ENCODE data around the gene FAF2. TPM values are rescaled to one million over a fixed set of nuclear protein-coding genes. Genes with fewer than 3 reads are reported as not detected.

The FAF2 gene
- total RNA-seq, 2 experiments from 2014 or later: 30.0 to 32.8 TPM

DNA sequence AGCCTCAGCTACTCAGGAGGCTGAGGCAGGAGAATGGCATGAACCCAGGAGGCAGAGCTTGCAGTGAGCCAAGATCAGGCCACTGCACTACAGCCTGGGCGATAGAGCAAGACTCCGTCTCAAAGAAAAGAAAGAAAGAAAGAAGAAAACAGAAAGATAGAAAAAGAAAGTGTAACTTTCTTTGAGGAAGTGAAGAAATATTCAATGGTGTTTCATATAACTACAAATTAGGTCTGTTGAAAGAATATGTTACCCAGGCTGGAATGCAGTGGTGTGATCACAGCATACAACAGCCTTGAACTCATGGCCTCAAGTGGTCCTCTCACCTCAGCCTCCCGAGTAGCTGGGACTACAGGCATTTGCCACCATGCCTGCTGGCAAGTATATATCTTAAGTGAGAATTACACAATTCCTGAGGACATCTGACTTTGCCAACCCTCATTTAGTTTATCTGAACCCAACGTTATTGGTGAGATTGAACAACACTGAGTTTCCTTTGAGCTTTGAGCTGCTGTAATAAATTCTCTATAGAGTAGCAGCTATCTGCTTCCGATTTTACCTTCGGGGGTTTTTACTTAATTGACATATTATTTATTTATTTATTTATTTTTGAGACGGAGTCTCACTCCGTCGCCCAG is 2.0 kb upstream of the FAF2 start:
- CTCF ChIA-PET: interaction anchor here (0.6 to 3.8 kb wide), 2 partner anchors 11 to 128 kb away, joined by 3 to 13 read pairs; no protein-coding TSS in a partner anchor
- Mint-ChIP-seq H3K4me3 (peak overlapping the region; percentile 21), H3K36me3 (ENCODE audit: low read depth) (peaks cover 7% of the 10 kb centered on the region), H3K27ac (no peak overlapping the region), H3K9me3 (no peaks in the 10 kb centered on the region), H3K27me3 (ENCODE audit: low read depth) (no peaks in the 10 kb centered on the region), H3K4me1 (ENCODE audit: low read depth) (peaks cover 30% of the 10 kb centered on the region)
- intact Hi-C loops (cut with micrococcal nuclease): no loop called here
- no peak for DNase-seq

DNA sequence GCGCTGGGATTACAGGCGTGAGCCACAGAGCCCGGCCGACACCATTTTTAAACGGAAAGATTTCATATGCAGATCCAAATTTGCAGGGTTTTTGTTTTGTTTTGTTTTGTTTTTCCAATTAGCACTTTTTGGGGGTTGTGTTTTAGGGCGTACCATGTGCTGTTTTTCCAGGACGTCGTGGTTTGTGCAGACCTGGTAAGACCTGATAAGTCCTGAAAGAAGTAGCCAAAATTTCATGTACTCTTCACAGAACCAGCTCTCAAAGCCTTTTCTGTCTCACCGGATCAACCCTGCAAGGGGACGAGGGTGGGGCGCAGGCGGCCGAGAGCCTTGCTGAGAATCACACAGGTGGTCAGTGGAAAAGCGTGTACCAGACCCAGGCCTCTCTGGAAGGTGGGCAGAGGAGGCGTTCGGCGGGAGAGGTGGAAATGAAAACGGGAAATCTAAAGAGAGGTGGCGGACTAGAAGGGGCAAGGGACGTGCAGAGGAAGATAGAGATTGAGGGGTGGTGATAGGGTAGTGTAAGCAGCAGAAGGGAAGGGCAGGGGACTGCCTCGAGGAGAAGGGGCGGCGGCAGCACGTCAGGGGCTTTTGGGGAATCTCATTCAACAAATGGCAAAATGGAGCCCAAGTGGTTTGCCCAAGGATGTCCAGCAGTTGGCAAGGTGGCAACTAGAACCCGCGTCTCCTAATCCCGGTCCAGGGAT is 1.1 kb upstream of the FAF2 start:
- peak overlapping the region; percentile 99 for H3K4me3 Mint-ChIP-seq
- intact Hi-C loops (cut with micrococcal nuclease): no loop called here
- H3K4me1 Mint-ChIP-seq (ENCODE audit: low read depth): peaks cover 30% of the 10 kb centered on the region
- H3K36me3 Mint-ChIP-seq (ENCODE audit: low read depth): peaks cover 7% of the 10 kb centered on the region
- peak overlapping the region; percentile 97 for H3K27ac Mint-ChIP-seq
- no peaks in the 10 kb centered on the region for H3K9me3 Mint-ChIP-seq
- no peaks in the 10 kb centered on the region for H3K27me3 Mint-ChIP-seq (ENCODE audit: low read depth)
- CTCF ChIA-PET: interaction anchor here (0.6 to 3.8 kb wide), 9 partner anchors 8 to 97 kb away, joined by 3 to 17 read pairs (median 6); partner anchors contain the start of gene CLTB
- no peak for DNase-seq

GRCh38 chr5:176447591-176447977 is 601 bp upstream of the FAF2 start:
- Mint-ChIP-seq H3K4me1 (ENCODE audit: low read depth) (peaks cover 34% of the 10 kb centered on the region), H3K27me3 (ENCODE audit: low read depth) (no peaks in the 10 kb centered on the region), H3K27ac (peak overlapping the region; percentile 97), H3K4me3 (peak overlapping the region; percentile 99), H3K36me3 (ENCODE audit: low read depth) (peaks cover 7% of the 10 kb centered on the region), H3K9me3 (no peaks in the 10 kb centered on the region)
- intact Hi-C loops (cut with micrococcal nuclease): no loop called here
- DNase-seq: peak; percentile 41
- CTCF ChIA-PET: interaction anchor here (0.6 to 3.8 kb wide), 10 partner anchors 9 to 148 kb away, joined by 3 to 17 read pairs (median 5); partner anchors contain the start of gene CLTB

- no peak for DNase-seq
- Mint-ChIP-seq H3K36me3 (ENCODE audit: low read depth) (peaks cover 20% of the 10 kb centered on the region), H3K27ac (no peak overlapping the region), H3K27me3 (ENCODE audit: low read depth) (no peaks in the 10 kb centered on the region), H3K9me3 (no peaks in the 10 kb centered on the region), H3K4me3 (no peak overlapping the region), H3K4me1 (ENCODE audit: low read depth) (peaks cover 47% of the 10 kb centered on the region)
- intact Hi-C loops (cut with micrococcal nuclease): no loop called here
- CTCF ChIA-PET: interaction anchor here (0.6 to 1.6 kb wide), 3 partner anchors 14 to 688 kb away, joined by 3 to 11 read pairs (median 4); no protein-coding TSS in a partner anchor
Observed at GRCh38 chr5:176450077-176450476, 1.9 kb downstream of the FAF2 start.

- CTCF ChIA-PET: interaction anchor here (0.9 to 1.0 kb wide), 2 partner anchors 39 to 74 kb away, joined by 3 to 6 read pairs; no protein-coding TSS in a partner anchor
- peaks cover 39% of the 10 kb centered on the region for H3K4me1 Mint-ChIP-seq (ENCODE audit: low read depth)
- H3K4me3 Mint-ChIP-seq: no peak overlapping the region
- H3K9me3 Mint-ChIP-seq: no peaks in the 10 kb centered on the region
- no peak for DNase-seq
- H3K36me3 Mint-ChIP-seq (ENCODE audit: low read depth): peaks cover 25% of the 10 kb centered on the region
- no peak overlapping the region for H3K27ac Mint-ChIP-seq
- H3K27me3 Mint-ChIP-seq (ENCODE audit: low read depth): no peaks in the 10 kb centered on the region
- intact Hi-C loops (cut with micrococcal nuclease): no loop called here
Observed at GRCh38 chr5:176454724-176455394, 6.7 kb downstream of the FAF2 start.

DNA sequence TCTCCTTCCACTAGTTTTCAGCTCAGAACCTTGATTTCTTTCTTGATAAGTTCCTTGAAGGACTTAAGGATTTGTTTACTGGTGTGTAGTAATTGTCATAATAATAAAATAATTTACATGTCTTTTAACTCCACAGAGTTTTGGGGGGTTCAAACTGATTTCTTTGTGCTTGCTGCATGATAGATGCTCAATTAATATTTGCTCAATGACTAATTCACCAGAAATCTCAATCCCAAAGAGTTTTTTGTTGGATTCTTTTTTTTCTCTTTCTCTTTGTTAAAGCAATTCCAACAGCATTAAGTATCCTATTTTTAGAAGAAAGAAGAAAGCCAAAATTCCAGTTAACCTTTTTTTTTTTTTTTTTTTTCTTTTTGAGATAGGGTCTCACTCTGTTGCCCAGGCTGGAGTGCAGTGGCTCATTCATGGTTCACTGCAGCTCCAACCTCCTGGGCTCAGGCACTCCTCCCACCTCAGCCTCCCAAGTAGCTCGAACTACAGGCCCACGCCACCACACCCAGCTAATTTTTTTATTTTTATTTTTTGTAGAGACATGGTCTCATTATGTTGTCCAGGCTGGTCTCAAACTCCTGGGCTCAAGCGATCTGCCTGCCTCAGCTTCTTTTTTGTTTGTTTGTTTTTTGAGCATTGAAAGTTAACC is 10.8 kb downstream of the FAF2 start:
- CTCF ChIA-PET: no interaction called here

DNA sequence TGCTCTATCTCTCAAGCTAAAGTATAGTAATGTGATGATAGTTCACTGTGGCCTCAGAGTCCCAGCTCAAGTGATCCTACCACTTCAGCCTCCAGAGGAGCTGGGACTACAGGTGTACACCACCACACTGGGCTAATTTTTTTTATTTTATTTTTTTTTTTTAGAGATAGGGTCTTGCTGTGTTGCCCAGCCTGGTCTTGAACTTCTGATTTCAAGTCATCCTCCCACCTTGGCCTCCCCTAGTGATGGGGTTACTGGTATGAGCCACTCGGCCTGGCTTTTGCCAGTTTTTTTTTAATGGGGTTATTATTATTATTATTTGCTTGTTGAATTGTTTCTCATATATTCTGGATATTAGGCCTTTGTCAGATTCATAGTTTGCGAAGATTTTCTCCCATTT is 13.2 kb downstream of the FAF2 start:
- H3K9me3 Mint-ChIP-seq: no peaks in the 10 kb centered on the region
- DNase-seq: no peak
- CTCF ChIA-PET: no interaction called here
- H3K4me3 Mint-ChIP-seq: no peak overlapping the region
- intact Hi-C loops (cut with micrococcal nuclease): no loop called here
- peaks cover 13% of the 10 kb centered on the region for H3K36me3 Mint-ChIP-seq (ENCODE audit: low read depth)
- H3K27ac Mint-ChIP-seq: no peak overlapping the region
- peaks cover 25% of the 10 kb centered on the region for H3K4me1 Mint-ChIP-seq (ENCODE audit: low read depth)
- no peaks in the 10 kb centered on the region for H3K27me3 Mint-ChIP-seq (ENCODE audit: low read depth)

More for the DNA sequence above, 10.8 kb downstream of the FAF2 start:
- no peak for DNase-seq
- intact Hi-C loops (cut with micrococcal nuclease): no loop called here
- no peaks in the 10 kb centered on the region for H3K27me3 Mint-ChIP-seq (ENCODE audit: low read depth)
- H3K4me3 Mint-ChIP-seq: no peak overlapping the region
- peaks cover 30% of the 10 kb centered on the region for H3K4me1 Mint-ChIP-seq (ENCODE audit: low read depth)
- no peak overlapping the region for H3K27ac Mint-ChIP-seq
- H3K36me3 Mint-ChIP-seq (ENCODE audit: low read depth): peaks cover 16% of the 10 kb centered on the region
- no peaks in the 10 kb centered on the region for H3K9me3 Mint-ChIP-seq

DNA sequence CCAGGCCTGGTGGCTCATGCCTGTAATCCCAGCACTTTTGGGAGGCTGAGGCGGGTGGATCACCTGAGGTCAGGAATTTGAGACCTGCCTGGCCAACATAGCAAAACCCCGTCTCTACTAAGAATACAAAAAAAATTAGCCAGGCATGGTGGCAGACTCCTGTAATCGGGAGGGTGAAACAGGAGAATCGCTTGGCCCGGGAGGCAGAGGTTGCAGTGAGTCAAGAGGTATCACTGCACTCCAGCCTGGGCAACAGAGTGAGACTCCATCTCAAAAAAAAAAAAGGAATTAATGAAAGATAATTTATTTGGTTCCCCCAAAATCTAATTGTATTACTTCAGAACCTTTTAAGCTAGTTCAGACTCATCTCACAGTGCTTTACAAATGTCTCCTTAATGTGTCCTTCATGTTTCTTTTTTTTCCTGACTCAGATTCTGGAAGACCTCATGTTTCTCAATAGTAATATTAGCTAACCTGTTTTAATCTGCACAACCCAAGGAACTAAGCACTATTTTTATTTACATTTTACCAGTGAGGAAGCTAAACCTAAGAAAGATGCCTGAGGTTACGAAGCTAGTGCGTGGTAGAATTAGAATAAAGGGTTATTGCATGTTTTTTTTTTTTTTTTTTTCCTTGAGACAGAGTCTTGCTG is 15.1 kb downstream of the FAF2 start:
- no peak for DNase-seq
- no peak overlapping the region for H3K27ac Mint-ChIP-seq
- no peaks in the 10 kb centered on the region for H3K27me3 Mint-ChIP-seq (ENCODE audit: low read depth)
- CTCF ChIA-PET: interaction anchor here (0.7 to 1.1 kb wide), 2 partner anchors 13 to 19 kb away, joined by 5 to 11 read pairs; no protein-coding TSS in a partner anchor
- no peaks in the 10 kb centered on the region for H3K9me3 Mint-ChIP-seq
- no peak overlapping the region for H3K4me3 Mint-ChIP-seq
- intact Hi-C loops (cut with micrococcal nuclease): no loop called here
- peaks cover 25% of the 10 kb centered on the region for H3K4me1 Mint-ChIP-seq (ENCODE audit: low read depth)
- peaks cover 14% of the 10 kb centered on the region for H3K36me3 Mint-ChIP-seq (ENCODE audit: low read depth)

- no peak overlapping the region for H3K4me3 Mint-ChIP-seq
- H3K36me3 Mint-ChIP-seq (ENCODE audit: low read depth): peaks cover 10% of the 10 kb centered on the region
- H3K27me3 Mint-ChIP-seq (ENCODE audit: low read depth): no peaks in the 10 kb centered on the region
- intact Hi-C loops (cut with micrococcal nuclease): no loop called here
- no peaks in the 10 kb centered on the region for H3K9me3 Mint-ChIP-seq
- DNase-seq: no peak
- H3K27ac Mint-ChIP-seq: no peak overlapping the region
- peaks cover 15% of the 10 kb centered on the region for H3K4me1 Mint-ChIP-seq (ENCODE audit: low read depth)
- CTCF ChIA-PET: no interaction called here
Observed at GRCh38 chr5:176466245-176466871, 18.2 kb downstream of the FAF2 start.

DNA sequence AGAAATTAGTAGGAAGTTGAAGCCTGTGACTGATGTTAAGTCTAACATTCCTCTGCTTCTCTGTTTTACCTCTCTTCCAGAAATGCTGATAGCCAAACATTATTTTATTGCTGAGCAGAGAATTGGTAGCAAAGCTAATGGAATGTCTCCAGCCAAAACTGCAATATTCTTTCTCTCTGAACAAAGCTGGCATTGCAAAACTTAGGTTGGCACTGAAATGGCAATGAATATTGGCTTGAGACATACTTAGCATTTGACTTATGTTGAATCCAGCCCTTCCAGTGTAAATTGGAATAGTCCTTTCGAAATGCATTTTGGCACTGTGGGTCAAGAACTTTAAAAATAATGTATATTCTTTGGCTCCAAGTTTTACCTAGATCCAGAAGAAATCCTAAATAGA is 21.1 kb downstream of the FAF2 start:
- intact Hi-C loops (cut with micrococcal nuclease): no loop called here
- DNase-seq: no peak
- peaks cover 20% of the 10 kb centered on the region for H3K36me3 Mint-ChIP-seq (ENCODE audit: low read depth)
- CTCF ChIA-PET: no interaction called here
- H3K27me3 Mint-ChIP-seq (ENCODE audit: low read depth): no peaks in the 10 kb centered on the region
- no peak overlapping the region for H3K27ac Mint-ChIP-seq
- peaks cover 8% of the 10 kb centered on the region for H3K4me1 Mint-ChIP-seq (ENCODE audit: low read depth)
- H3K9me3 Mint-ChIP-seq: no peaks in the 10 kb centered on the region
- no peak overlapping the region for H3K4me3 Mint-ChIP-seq

DNA sequence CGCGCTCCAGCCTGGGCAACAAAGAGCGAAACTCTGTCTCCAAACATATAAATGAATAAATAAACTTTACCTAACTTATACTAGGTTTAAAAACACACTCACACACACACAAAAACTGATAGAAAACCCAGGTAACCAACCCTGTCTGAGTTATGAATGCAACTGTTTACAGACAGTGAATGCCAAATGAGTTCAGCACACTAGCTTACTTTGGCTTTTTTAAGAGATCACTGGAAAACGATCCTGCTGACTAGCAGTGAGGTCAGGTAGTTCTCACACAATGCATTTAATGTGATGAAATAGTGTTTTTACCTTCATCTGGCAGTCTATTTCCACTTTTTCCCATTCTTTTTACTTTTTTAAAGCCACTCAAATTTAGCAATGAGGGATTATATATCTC is 22.4 kb downstream of the FAF2 start:
- CTCF ChIA-PET: interaction anchor here (0.9 kb wide), 1 partner anchor 10 kb away, joined by 4 read pairs; no protein-coding TSS in a partner anchor
- H3K27ac Mint-ChIP-seq: no peak overlapping the region
- intact Hi-C loops (cut with micrococcal nuclease): no loop called here
- peaks cover 24% of the 10 kb centered on the region for H3K36me3 Mint-ChIP-seq (ENCODE audit: low read depth)
- no peaks in the 10 kb centered on the region for H3K9me3 Mint-ChIP-seq
- H3K27me3 Mint-ChIP-seq (ENCODE audit: low read depth): no peaks in the 10 kb centered on the region
- peaks cover 8% of the 10 kb centered on the region for H3K4me1 Mint-ChIP-seq (ENCODE audit: low read depth)
- DNase-seq: no peak
- no peak overlapping the region for H3K4me3 Mint-ChIP-seq
